GM12878 (cell line): Measurements from ENCODE around the gene HIRA. TPM values are rescaled to one million over a fixed set of nuclear protein-coding genes. Genes with fewer than 3 reads are reported as not detected.

Experiments
- ATF7 ChIP-seq: fragments of 450-650 bp; IDR thresholded peaks from 2 replicates; pipeline ENCODE4 v1.6.1; 2016; ENCODE audit warnings: low read depth, mild to moderate bottlenecking
- CBX5 ChIP-seq: sonication (generic); IDR thresholded peaks from 2 replicates; pipeline ENCODE4 v1.6.1; 2016; ENCODE audit warnings: low read depth, moderate library complexity, mild to moderate bottlenecking, inconsistent platforms
- FOXK2 ChIP-seq: fragments of 450-650 bp; IDR thresholded peaks from 2 replicates; pipeline ENCODE4 v1.6.1; 2017; ENCODE audit warnings: mild to moderate bottlenecking, moderate library complexity
- MXI1 ChIP-seq: fragments of 150-350 bp; IDR thresholded peaks from 2 replicates; pipeline ENCODE4 v1.6.1; 2011; ENCODE audit warnings: low read depth, mild to moderate bottlenecking, inconsistent platforms, low read length, improper control_type of control experiment
- MYB ChIP-seq: fragments of 150-350 bp; IDR thresholded peaks from 2 replicates; pipeline ENCODE4 v1.6.1; 2014; ENCODE audit warnings: mild to moderate bottlenecking, low read depth, low read length, borderline replicate concordance
- RUNX3 ChIP-seq: IDR thresholded peaks from 2 replicates; pipeline ENCODE4 v1.6.1; 2012; ENCODE audit warnings: low read length, inconsistent platforms
- SMAD5 ChIP-seq: IDR thresholded peaks from 2 replicates; pipeline ENCODE4 v1.6.1; 2016; ENCODE audit warnings: antibody characterized with exemption, low read depth
- SRF ChIP-seq, 2 experiments: IDR thresholded peaks; 2 replicates each; pipeline ENCODE4 v1.6.1; 2011; ENCODE audit warnings: low read depth in 2 of 2, low read length in 2 of 2, mild to moderate bottlenecking in 1 of 2, moderate library complexity in 1 of 2
- STAT3 ChIP-seq: IDR thresholded peaks from 2 replicates; pipeline ENCODE4 v1.6.1; 2011; ENCODE audit warnings: low read depth, low read length, improper control_type of control experiment
- polyA plus RNA-seq, 11 experiments: library from polyadenylated mRNA; depleted of rRNA in 4 of 11; unstranded in 6 of 11; stranded (reverse) in 5 of 11; fragments of >200 nt; fragmentation: Nextera tagmentation in 4 of 11; fragmentation: Illumina TruSeq in 1 of 11; extraction: Ambion mirVana in 4 of 11; extraction: Trizol in 1 of 11; gene quantifications; 1 replicate in 1 of 11; 2 replicates in 10 of 11; pipeline versions ENCODE4 v1.2.1 to v1.2.3, GENCODE V29; 2011 to 2016; ENCODE audit warnings: inconsistent platforms in 2 of 11, missing spikeins in 2 of 11, low read depth in 1 of 11
- total RNA-seq, 4 experiments: library from RNA; depleted of rRNA in 3 of 4; stranded (reverse); fragments of >200 nt in 3 of 4; fragmentation: Illumina TruSeq in 1 of 4; extraction: Trizol in 1 of 4; gene quantifications; 2 replicates each; pipeline versions ENCODE4 v1.2.1 to v1.2.3, GENCODE V29; 2013 to 2021
- TF ChIP-seq, protein P1 (sequence below): fragments of 450-650 bp; IDR thresholded peaks from 2 replicates; pipeline ENCODE4 v1.6.1; 2018; ENCODE audit warnings: mild to moderate bottlenecking, low read depth, moderate library complexity; ENCODE audit not compliant: partially characterized antibody
- TF ChIP-seq, protein P2 (sequence below): IDR thresholded peaks from 2 replicates; pipeline ENCODE4 v1.6.1; 2012; ENCODE audit warnings: low read length, inconsistent platforms
- TF ChIP-seq, protein P3 (sequence below): fragments of 450-650 bp; IDR thresholded peaks from 2 replicates; pipeline ENCODE4 v1.6.1; 2016; ENCODE audit warnings: mild to moderate bottlenecking
- TF ChIP-seq, protein P4 (sequence below): fragments of 450-650 bp; IDR thresholded peaks from 2 replicates; pipeline ENCODE4 v1.6.1; 2018; ENCODE audit warnings: borderline replicate concordance, mild to moderate bottlenecking; ENCODE audit not compliant: partially characterized antibody
- TF ChIP-seq, protein P5 (sequence below): fragments of 450-650 bp; IDR thresholded peaks from 2 replicates; pipeline ENCODE4 v1.6.1; 2017; ENCODE audit warnings: mild to moderate bottlenecking, moderate library complexity
- TF ChIP-seq, protein P6 (sequence below): IDR thresholded peaks from 2 replicates; pipeline ENCODE4 v1.6.1; 2011; ENCODE audit warnings: borderline replicate concordance, low read depth, mild to moderate bottlenecking, moderate library complexity, mixed read lengths, low read length; ENCODE audit not compliant: insufficient read depth; ENCODE audit errors: extremely low read length

The HIRA gene
- total and polyA plus RNA-seq, 10 of the 15 experiments (the other 5 are each of a cell fraction or from before 2014, with no cell fraction given): 0.34 to 32.7 (median 14.5) TPM

DNA sequence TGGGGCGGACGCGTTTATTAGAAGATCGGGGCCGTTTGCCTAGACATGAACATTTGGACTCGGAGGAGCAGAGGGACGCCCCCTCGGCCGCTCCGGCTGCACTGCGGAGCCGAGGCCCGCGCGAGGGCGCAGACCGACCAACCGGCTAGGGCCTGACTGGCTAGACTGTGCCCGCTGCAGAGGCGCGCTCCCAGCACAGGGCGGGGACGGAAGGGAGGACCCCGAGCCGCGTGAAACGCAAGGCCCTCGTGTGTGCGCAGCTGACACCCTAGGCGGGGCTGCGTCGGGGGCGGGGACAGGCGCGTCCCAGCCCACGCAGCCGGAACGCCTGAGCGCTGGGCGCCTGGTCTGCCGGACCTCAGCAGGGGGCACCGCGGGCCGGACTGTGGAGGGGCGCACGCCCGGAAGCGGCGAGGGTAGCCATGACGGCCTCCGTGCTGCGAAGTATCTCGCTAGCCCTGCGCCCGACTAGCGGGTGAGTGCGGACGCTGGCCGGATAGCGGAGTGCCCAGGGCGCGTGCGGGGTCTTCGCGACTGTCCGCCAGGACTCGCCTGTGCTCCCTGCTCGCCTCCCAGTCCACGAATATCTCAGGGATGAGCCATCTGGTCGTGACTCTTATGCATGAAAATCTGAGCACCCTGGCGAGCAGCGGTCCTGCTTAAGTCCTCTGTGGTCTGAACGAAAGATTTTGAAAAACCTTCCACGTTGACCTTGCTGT lies 759 bp upstream of the HIRA start, which contains the start of gene MRPL40 (continued):
- TF ChIP-seq, protein P1, sequence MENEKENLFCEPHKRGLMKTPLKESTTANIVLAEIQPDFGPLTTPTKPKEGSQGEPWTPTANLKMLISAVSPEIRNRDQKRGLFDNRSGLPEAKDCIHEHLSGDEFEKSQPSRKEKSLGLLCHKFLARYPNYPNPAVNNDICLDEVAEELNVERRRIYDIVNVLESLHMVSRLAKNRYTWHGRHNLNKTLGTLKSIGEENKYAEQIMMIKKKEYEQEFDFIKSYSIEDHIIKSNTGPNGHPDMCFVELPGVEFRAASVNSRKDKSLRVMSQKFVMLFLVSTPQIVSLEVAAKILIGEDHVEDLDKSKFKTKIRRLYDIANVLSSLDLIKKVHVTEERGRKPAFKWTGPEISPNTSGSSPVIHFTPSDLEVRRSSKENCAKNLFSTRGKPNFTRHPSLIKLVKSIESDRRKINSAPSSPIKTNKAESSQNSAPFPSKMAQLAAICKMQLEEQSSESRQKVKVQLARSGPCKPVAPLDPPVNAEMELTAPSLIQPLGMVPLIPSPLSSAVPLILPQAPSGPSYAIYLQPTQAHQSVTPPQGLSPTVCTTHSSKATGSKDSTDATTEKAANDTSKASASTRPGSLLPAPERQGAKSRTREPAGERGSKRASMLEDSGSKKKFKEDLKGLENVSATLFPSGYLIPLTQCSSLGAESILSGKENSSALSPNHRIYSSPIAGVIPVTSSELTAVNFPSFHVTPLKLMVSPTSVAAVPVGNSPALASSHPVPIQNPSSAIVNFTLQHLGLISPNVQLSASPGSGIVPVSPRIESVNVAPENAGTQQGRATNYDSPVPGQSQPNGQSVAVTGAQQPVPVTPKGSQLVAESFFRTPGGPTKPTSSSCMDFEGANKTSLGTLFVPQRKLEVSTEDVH: no peak
- TF ChIP-seq MXI1: peak; percentile 93
- TF ChIP-seq, protein P2, sequence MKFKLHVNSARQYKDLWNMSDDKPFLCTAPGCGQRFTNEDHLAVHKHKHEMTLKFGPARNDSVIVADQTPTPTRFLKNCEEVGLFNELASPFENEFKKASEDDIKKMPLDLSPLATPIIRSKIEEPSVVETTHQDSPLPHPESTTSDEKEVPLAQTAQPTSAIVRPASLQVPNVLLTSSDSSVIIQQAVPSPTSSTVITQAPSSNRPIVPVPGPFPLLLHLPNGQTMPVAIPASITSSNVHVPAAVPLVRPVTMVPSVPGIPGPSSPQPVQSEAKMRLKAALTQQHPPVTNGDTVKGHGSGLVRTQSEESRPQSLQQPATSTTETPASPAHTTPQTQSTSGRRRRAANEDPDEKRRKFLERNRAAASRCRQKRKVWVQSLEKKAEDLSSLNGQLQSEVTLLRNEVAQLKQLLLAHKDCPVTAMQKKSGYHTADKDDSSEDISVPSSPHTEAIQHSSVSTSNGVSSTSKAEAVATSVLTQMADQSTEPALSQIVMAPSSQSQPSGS: no peak; the same call in 1 of the 2 replicates
- TF ChIP-seq STAT3: no peak
- peak; percentile 88 for TF ChIP-seq CBX5
- no peak for TF ChIP-seq ATF7
- TF ChIP-seq MYB: no peak
- TF ChIP-seq, protein P3, sequence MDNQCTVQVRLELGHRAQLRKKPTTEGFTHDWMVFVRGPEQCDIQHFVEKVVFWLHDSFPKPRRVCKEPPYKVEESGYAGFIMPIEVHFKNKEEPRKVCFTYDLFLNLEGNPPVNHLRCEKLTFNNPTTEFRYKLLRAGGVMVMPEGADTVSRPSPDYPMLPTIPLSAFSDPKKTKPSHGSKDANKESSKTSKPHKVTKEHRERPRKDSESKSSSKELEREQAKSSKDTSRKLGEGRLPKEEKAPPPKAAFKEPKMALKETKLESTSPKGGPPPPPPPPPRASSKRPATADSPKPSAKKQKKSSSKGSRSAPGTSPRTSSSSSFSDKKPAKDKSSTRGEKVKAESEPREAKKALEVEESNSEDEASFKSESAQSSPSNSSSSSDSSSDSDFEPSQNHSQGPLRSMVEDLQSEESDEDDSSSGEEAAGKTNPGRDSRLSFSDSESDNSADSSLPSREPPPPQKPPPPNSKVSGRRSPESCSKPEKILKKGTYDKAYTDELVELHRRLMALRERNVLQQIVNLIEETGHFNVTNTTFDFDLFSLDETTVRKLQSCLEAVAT: no peak; the same call in 1 of the 2 replicates
- peak; percentile 70 to 92 for TF ChIP-seq SRF (IDR thresholded peaks at IDR 0.05; ENCODE audit: low read depth in 2 of 2, low read length in 2 of 2)
- TF ChIP-seq SMAD5: peak; percentile 92
- TF ChIP-seq, protein P4, sequence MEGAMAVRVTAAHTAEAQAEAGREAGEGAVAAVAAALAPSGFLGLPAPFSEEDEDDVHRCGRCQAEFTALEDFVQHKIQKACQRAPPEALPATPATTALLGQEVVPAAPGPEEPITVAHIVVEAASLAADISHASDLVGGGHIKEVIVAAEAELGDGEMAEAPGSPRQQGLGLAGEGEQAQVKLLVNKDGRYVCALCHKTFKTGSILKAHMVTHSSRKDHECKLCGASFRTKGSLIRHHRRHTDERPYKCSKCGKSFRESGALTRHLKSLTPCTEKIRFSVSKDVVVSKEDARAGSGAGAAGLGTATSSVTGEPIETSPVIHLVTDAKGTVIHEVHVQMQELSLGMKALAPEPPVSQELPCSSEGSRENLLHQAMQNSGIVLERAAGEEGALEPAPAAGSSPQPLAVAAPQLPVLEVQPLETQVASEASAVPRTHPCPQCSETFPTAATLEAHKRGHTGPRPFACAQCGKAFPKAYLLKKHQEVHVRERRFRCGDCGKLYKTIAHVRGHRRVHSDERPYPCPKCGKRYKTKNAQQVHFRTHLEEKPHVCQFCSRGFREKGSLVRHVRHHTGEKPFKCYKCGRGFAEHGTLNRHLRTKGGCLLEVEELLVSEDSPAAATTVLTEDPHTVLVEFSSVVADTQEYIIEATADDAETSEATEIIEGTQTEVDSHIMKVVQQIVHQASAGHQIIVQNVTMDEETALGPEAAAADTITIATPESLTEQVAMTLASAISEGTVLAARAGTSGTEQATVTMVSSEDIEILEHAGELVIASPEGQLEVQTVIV: peak; percentile 40
- TF ChIP-seq FOXK2: peak; percentile 63; the same call in 1 of the 2 replicates
- TF ChIP-seq, protein P5, sequence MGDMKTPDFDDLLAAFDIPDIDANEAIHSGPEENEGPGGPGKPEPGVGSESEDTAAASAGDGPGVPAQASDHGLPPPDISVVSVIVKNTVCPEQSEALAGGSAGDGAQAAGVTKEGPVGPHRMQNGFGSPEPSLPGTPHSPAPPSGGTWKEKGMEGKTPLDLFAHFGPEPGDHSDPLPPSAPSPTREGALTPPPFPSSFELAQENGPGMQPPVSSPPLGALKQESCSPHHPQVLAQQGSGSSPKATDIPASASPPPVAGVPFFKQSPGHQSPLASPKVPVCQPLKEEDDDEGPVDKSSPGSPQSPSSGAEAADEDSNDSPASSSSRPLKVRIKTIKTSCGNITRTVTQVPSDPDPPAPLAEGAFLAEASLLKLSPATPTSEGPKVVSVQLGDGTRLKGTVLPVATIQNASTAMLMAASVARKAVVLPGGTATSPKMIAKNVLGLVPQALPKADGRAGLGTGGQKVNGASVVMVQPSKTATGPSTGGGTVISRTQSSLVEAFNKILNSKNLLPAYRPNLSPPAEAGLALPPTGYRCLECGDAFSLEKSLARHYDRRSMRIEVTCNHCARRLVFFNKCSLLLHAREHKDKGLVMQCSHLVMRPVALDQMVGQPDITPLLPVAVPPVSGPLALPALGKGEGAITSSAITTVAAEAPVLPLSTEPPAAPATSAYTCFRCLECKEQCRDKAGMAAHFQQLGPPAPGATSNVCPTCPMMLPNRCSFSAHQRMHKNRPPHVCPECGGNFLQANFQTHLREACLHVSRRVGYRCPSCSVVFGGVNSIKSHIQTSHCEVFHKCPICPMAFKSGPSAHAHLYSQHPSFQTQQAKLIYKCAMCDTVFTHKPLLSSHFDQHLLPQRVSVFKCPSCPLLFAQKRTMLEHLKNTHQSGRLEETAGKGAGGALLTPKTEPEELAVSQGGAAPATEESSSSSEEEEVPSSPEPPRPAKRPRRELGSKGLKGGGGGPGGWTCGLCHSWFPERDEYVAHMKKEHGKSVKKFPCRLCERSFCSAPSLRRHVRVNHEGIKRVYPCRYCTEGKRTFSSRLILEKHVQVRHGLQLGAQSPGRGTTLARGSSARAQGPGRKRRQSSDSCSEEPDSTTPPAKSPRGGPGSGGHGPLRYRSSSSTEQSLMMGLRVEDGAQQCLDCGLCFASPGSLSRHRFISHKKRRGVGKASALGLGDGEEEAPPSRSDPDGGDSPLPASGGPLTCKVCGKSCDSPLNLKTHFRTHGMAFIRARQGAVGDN: peak; percentile 83
- TF ChIP-seq RUNX3: peak; percentile 84
- TF ChIP-seq, protein P6, sequence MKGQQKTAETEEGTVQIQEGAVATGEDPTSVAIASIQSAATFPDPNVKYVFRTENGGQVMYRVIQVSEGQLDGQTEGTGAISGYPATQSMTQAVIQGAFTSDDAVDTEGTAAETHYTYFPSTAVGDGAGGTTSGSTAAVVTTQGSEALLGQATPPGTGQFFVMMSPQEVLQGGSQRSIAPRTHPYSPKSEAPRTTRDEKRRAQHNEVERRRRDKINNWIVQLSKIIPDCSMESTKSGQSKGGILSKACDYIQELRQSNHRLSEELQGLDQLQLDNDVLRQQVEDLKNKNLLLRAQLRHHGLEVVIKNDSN: peak; percentile 75
